ENCODE data around the gene CORT. TPM values are rescaled to one million over a fixed set of nuclear protein-coding genes. Genes with fewer than 3 reads are reported as not detected.
"Not testable (repeated sequence)": the region's sequence is repeated elsewhere in the genome, so short reads cannot be mapped to it uniquely, and the experiment has no call there.

Gene CORT
- total RNA-seq, 1 donor from 2014 or later = not detected

DNA sequence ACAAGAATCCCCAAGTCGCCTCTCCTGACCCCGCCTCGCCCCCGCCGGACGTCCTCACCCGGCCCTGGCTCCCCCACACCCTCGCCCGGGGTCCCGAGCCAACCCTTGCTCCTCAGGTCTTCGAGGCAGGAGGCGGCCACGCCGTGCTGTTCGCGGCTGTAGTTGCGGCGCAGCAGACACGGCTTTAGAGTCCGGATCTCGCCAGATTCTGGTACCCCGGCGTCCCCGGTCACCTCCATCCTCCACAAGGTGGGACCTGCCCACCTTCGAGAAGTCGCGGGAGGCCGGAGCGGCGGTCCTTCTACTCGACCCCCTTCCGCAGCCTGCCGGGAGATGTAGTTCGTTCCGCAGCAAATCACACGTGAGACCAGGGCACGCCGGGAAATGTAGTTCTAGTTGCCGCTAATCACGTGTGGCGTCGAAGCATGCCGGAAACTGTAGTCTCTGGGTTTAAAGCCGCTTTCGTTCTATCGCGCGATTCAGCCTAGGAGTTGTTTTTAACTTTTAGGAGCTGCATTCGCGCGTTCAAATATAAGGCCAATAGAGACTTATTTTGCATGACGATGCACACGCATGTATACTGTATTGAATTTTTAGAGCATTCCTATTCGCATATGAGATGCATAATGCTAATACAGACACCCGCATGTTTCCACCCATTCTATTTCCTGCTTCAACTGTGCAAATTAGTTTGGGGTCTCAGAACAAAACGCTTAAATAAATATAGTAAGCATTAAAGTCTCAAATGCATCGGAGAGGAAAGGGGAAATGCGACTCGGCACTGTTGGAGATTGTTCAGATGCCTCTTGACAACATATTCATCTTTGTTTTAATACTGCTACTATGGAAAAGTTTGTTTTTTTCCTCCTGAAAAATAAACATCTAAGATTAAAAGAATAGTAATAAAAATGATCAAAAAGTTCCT is 22.7 kb downstream of the CORT start, which contains the start of gene DFFA:
Gene DFFA (minus strand): TSS at position 310 of the 925 bp plus-strand sequence. CDS start 71 bp downstream, at position 239.
- intact Hi-C loops (cut with micrococcal nuclease) = no loop called here
- peak; percentile 93 for DNase-seq
- ATAC-seq = peak; percentile 85

- ATAC-seq = no peak
- intact Hi-C loops (cut with micrococcal nuclease) = no loop called here
- DNase-seq = no peak
Measured at GRCh38 chr1:10473145-10473765, 23.4 kb downstream of the CORT start.

- ATAC-seq; intact Hi-C loops (cut with micrococcal nuclease); DNase-seq: not testable (repeated sequence)
Measured at GRCh38 chr1:10474309-10474612, 24.4 kb downstream of the CORT start.

DNA sequence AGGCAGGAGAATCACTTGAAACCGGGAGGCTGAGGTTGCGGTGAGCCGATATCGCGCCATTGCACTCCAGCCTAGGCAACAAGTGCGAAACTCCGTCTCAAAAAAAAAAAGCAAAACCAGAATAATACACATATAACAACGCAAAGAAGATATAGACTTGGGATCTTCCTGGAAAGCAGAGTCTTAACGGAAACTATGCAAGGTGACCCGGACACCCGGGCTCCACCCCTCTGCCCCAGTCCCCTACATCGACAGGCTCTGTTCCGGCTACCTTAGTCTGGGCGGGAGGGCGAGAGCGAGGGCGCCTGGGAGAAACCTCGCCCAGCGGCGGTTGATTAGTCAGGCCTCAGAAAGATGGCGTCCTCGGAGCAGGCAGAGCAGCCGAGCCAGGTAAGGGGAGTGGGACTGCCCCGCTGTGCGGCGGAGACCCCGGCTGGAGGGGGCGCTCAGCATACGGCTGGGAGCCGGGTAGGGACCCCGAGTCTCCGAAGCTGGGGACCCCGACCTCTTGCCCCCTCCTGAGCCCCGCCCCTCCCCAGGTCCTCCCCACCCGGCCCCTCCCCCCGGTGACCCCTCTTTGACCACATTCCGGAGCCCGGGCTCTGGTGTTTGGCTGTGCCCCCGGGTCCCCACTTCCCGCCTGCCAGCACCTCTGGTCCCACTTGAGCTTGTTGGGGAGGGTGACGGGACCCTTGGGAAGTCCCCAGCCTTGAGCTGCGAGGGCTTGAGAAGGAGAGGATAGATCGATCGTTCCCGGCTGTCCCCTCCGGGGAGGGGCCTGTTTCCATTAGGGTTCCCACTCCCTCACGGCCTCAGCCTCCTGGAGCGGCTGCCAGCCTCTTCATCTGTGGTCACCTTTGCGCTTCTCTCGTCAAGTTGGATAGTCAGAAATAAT is 25.0 kb downstream of the CORT start, which contains the start of gene PEX14:
Gene PEX14 (plus strand): TSS at position 338 of the 895 bp plus-strand sequence. CDS start 17 bp downstream, at position 355.
- peak; percentile 90 for ATAC-seq
- intact Hi-C loops (cut with micrococcal nuclease) = no loop called here
- peak; percentile 91 for DNase-seq

GRCh38 chr1:10475510-10475909 is 25.7 kb downstream of the CORT start:
- intact Hi-C loops (cut with micrococcal nuclease) = no loop called here
- ATAC-seq (no peak), DNase-seq (no peak)

- DNase-seq (no peak), ATAC-seq (no peak)
- intact Hi-C loops (cut with micrococcal nuclease) = no loop called here
Measured at GRCh38 chr1:10479296-10479695, 29.5 kb downstream of the CORT start.

DNA sequence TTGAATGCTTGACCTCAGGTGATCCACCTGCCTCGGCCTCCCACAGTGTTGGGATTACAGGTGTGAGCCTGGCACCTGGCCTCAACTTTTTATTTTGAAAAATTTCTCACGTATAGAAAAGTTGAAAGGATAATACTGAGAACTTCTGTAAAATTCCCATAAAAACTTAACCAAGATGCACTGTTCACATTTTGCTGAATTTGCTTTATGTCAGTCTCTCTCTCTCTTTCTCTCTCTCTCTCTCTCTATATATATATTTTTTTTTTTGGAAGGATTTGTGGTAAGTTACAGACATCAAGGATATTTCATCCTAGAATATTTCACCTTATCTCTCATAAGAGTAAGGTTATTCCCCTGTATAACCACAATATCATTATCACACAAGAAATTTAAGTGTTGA is 30.8 kb downstream of the CORT start:
- intact Hi-C loops (cut with micrococcal nuclease) = no loop called here
- no peak for DNase-seq
- ATAC-seq = no peak

DNA sequence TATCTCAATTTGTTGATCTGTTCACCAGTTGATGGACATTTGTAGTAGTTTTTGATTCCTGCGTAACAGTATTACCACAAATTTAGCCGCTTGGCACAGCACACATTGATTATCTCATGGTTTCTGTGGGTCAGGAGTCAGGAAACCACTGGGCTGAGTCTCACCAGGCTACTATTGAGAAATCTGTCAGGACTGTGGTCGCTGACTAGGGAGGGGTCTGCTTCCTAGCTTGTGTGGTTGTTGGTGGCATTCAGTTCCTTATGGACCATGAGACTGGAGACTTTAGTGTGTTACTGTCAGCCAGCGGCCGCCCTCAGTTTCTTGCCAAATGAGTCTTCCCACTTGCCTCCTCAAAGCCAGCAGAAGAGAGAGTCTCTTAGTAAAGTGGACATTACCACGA is 34.7 kb downstream of the CORT start:
- no peak for ATAC-seq
- DNase-seq = no peak
- intact Hi-C loops (cut with micrococcal nuclease) = no loop called here

DNA sequence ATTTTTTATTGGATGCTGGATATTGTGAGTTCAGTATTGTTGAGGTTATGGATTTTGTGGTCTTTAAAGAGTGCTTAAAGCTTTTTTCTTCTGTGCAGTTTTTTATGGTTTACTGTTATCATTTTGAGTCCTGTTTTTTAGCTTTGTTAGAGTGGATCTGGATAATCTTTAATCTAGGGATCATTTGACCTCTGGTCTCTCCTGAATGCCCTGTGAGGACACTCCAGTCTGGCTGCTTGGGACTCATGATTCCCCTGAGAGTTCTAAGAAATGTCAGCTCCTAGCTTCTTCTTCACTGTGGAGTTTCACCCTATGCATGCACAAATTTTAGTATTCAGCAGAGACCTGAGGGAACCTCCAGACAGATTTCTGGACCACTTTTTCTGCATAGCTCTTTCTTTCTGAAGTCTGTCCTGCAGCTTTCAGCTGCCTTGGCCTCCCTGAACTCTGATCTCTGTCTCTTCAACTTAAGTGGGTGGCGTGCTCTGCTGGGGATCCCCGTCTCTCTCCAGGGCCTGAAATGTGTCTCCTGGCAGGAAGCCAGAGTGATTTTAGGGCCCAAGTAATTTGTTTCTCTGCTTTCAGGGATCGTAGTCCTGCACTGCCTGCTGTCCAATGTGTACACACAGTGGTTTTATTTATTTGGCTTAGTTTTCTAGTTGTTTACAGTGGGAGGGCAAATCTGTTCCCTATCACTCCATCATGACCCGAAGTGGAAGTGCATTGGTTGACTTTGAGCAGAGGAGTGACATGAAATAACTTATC is 39.6 kb downstream of the CORT start:
- no peak for DNase-seq
- intact Hi-C loops (cut with micrococcal nuclease) = no loop called here
- ATAC-seq = no peak

DNA sequence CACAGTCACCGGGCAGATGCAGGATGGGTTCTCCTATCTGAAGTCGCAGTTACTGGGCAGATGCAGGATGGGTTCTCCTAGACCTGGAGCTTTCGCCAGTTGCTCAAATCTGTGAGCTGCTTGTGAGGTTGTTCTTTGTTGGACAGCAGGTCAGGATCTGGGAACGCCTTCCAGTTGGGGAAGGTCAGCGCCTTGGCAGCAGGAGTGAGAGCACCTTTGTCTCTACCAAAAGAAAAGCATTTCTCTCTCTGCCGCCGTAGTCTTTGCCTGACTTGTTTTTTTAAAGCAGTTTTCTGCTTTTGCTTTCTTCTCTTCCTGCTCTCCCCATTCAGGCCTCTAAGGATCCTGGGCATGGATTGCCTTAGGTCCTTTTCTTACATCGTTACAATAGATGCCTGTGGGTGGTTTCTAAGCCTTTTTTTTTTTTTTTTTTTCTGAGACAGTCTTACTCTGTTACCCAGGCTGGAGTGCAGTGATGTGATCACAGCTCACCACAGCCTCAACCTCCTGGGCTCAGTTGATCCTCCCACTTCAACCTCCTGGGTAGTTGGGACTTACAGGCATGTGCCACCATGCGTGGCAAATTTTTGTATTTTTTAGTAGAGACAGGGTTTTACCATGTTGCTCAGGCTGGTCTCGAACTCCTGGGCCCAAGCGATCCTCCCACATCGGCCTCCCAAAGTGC is 40.6 kb downstream of the CORT start:
- DNase-seq (no peak), ATAC-seq (no peak)
- intact Hi-C loops (cut with micrococcal nuclease) = no loop called here

DNA sequence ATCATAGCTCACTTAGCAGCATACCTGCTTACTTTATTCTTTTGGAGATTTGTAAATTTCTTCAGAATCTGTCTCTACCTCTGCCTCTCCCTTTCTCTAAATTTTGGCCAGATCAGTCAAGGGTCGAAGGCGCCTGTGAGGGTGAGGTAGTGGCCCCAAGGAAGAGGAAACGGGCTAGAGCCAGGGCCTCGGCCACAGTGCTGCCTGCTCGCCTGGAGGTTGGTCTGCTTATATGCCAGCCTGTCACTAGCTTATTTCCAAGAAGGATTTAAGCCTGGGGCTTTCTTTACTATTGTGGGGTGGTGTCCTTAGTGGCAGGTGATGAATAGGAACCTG is 44.6 kb downstream of the CORT start:
- DNase-seq (no peak), ATAC-seq (no peak)
- intact Hi-C loops (cut with micrococcal nuclease) = no loop called here

GRCh38 chr1:10494754-10495474 is 45.1 kb downstream of the CORT start:
- DNase-seq (peak; percentile 78), ATAC-seq (peak; percentile 85)
- intact Hi-C loops (cut with micrococcal nuclease) = no loop called here

GRCh38 chr1:10495475-10495817 is 45.6 kb downstream of the CORT start:
- intact Hi-C loops (cut with micrococcal nuclease) = no loop called here
- DNase-seq = no peak
- no peak for ATAC-seq

DNA sequence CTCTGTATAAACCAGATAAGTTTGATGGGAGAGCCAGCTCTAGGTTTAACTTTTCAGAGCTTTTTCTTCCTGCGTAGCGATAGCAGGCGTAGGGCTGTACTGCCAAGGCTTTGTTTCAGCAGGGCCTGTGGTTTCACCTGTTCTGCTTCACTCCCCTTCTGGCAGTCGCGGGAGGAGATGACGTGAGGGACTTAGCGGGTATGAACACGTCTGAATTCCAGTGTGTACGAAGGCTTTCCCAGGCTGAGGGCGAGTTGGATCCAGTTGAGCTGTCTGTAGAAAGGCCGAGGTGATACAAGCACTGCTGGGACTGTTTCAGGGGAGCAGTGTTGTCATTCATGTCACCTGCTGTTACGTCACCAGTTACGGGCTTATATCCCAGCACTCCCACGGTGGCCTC is 46.1 kb downstream of the CORT start:
- DNase-seq (no peak), ATAC-seq (peak; percentile 20)
- intact Hi-C loops (cut with micrococcal nuclease) = no loop called here

DNA sequence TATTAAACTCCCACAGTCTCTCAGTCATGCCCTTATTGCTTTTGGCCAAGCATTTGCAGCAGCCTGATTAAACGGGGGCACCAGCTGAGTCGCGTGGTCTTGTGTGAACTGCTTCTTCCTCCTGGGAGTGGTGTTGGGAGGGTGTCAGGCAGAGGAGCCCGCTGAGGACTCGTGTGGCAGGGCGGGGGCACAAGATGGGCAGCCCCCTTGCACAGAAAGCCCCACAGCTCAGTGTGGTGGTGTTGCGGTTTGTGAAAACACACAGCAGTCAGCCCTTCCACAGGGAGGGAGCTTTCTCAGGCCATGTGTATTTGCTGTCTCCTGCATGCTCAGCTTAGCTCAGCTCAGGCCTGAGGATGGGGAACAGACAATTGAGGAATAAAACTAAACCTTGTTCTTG is 47.3 kb downstream of the CORT start:
- intact Hi-C loops (cut with micrococcal nuclease) = no loop called here
- DNase-seq (no peak), ATAC-seq (no peak)

- ATAC-seq = no peak
- intact Hi-C loops (cut with micrococcal nuclease) = no loop called here
- no peak for DNase-seq
Measured at GRCh38 chr1:10498231-10498630, 48.4 kb downstream of the CORT start.
